K562 (cell line): ENCODE data around the gene LILRA6. TPM values are rescaled to one million over a fixed set of nuclear protein-coding genes. Genes with fewer than 3 reads are reported as not detected.

ENCODE experiments used
- GTF2A2 ChIP-seq: IDR thresholded peaks from 2 replicates; pipeline ENCODE4 v1.6.1; 2016; ENCODE audit warnings: mild to moderate bottlenecking, missing genetic modification characterization, missing compliant biosample characterization
- KDM5B ChIP-seq: fragments of 200-600 bp; sonication (generic); IDR thresholded peaks from 2 replicates; pipeline ENCODE4 v1.6.1; 2012; ENCODE audit warnings: low read depth, mild to moderate bottlenecking, moderate library complexity, low read length, control low read depth, inconsistent platforms; ENCODE audit not compliant: insufficient replicate concordance
- NFIC ChIP-seq: fragments of 450-650 bp; IDR thresholded peaks from 2 replicates; pipeline ENCODE4 v1.6.1; 2017; ENCODE audit warnings: mild to moderate bottlenecking, inconsistent platforms
- NR2C2 ChIP-seq, 2 experiments: fragments of 200-800 bp in 1 of 2; sonication (Bioruptor generic) in 1 of 2; sonication (generic) in 1 of 2; formaldehyde crosslinking in 1 of 2; IDR thresholded peaks; 2 replicates each; pipeline versions ENCODE4 v1.6.1 to v1.8.0; 2016 to 2022; ENCODE audit warnings: mild to moderate bottlenecking in 1 of 2, missing compliant biosample characterization in 1 of 2, missing genetic modification characterization in 1 of 2, missing genetic modification reagents in 1 of 2
- PHF20 ChIP-seq: fragments of 450-650 bp; IDR thresholded peaks from 2 replicates; pipeline ENCODE4 v1.6.1; 2018; ENCODE audit not compliant: partially characterized antibody
- POLR3G ChIP-seq: IDR thresholded peaks from 2 replicates; pipeline ENCODE4 v1.6.1; 2011; ENCODE audit not compliant: insufficient read length, insufficient replicate concordance; ENCODE audit errors: extremely low read depth
- STAT5A ChIP-seq: IDR thresholded peaks from 2 replicates; pipeline ENCODE4 v1.6.1; 2012; ENCODE audit warnings: low read length, inconsistent platforms, borderline replicate concordance
- TCFL5 ChIP-seq: fragments of 250-450 bp; sonication (Bioruptor Pico); conservative IDR thresholded peaks from 2 replicates; pipeline ENCODE4 v1.6.1; 2021; ENCODE audit warnings: mild to moderate bottlenecking, moderate library complexity, matching md5 sums
- THAP7 ChIP-seq: fragments of 250-450 bp; sonication (Bioruptor Pico); IDR thresholded peaks from 2 replicates; pipeline ENCODE4 v1.5.0; 2021
- THRB ChIP-seq: fragments of 450-650 bp; formaldehyde crosslinking; conservative IDR thresholded peaks from 2 replicates; pipeline ENCODE4 v1.4.0; 2022; ENCODE audit warnings: mild to moderate bottlenecking, missing genetic modification characterization
- ZBED1 ChIP-seq: IDR thresholded peaks from 2 replicates; pipeline ENCODE4 v1.6.1; 2014
- ZNF174 ChIP-seq: fragments of 250-450 bp; sonication (Bioruptor Pico); IDR thresholded peaks from 2 replicates; pipeline ENCODE4 v1.4.0; 2020; ENCODE audit warnings: mild to moderate bottlenecking
- ZNF3 ChIP-seq: fragments of 250-450 bp; sonication (Bioruptor Pico); IDR thresholded peaks from 2 replicates; pipeline ENCODE4 v1.5.0; 2021; ENCODE audit warnings: mild to moderate bottlenecking, moderate library complexity
- ZNF311 ChIP-seq: fragments of 250-450 bp; sonication (Bioruptor Pico); IDR thresholded peaks from 2 replicates; pipeline ENCODE4 v1.4.0; 2020; ENCODE audit warnings: mild to moderate bottlenecking, moderate library complexity
- polyA plus RNA-seq, 8 experiments: library from polyadenylated mRNA; depleted of rRNA in 4 of 8; stranded (reverse) in 5 of 8; unstranded in 3 of 8; fragments of >200 nt; fragmentation: Nextera tagmentation in 2 of 8; fragmentation: Illumina TruSeq in 1 of 8; extraction: Ambion mirVana in 2 of 8; extraction: Trizol in 1 of 8; gene quantifications; 2 replicates each; pipeline versions ENCODE4 v1.2.1 to v1.2.3, GENCODE V29; 2011 to 2014; ENCODE audit warnings: inconsistent platforms in 1 of 8, missing spikeins in 1 of 8
- total RNA-seq, 7 experiments: library from RNA; depleted of rRNA in 6 of 7; stranded (reverse); fragments of >200 nt in 6 of 7; fragmentation: Illumina TruSeq in 2 of 7; extraction: Trizol in 2 of 7; gene quantifications; 2 replicates each; pipeline versions ENCODE4 v1.2.1 to v1.2.3, GENCODE V29; 2011 to 2021; ENCODE audit warnings: low replicate concordance in 1 of 7
- TF ChIP-seq, protein P1 (sequence below), 2 experiments: fragments of 450-650 bp; IDR thresholded peaks; 2 replicates each; pipeline ENCODE4 v1.6.1; 2016
- TF ChIP-seq, protein P2 (sequence below), 3 experiments: fragments of 200-800 bp in 1 of 3; fragments of 250-450 bp in 1 of 3; fragments of 450-650 bp in 1 of 3; sonication (Bioruptor Pico) in 1 of 3; sonication (Bioruptor generic) in 1 of 3; formaldehyde crosslinking in 1 of 3; IDR thresholded peaks; 2 replicates each; pipeline versions ENCODE4 v1.6.1 to v1.8.0; 2016 to 2022; ENCODE audit warnings: mild to moderate bottlenecking in 2 of 3, missing genetic modification characterization in 2 of 3, missing compliant biosample characterization in 1 of 3, moderate library complexity in 1 of 3
- TF ChIP-seq, protein P3 (sequence below): fragments of 250-450 bp; sonication (Bioruptor Pico); IDR thresholded peaks from 2 replicates; pipeline ENCODE4 v1.9.0; 2021; ENCODE audit warnings: mild to moderate bottlenecking, inconsistent platforms

The LILRA6 gene
- total and polyA plus RNA-seq, 9 of the 15 experiments (the other 6 are each of a cell fraction or from before 2014, with no cell fraction given): 0.03 TPM; not detected in 8

- TF ChIP-seq, protein P1, sequence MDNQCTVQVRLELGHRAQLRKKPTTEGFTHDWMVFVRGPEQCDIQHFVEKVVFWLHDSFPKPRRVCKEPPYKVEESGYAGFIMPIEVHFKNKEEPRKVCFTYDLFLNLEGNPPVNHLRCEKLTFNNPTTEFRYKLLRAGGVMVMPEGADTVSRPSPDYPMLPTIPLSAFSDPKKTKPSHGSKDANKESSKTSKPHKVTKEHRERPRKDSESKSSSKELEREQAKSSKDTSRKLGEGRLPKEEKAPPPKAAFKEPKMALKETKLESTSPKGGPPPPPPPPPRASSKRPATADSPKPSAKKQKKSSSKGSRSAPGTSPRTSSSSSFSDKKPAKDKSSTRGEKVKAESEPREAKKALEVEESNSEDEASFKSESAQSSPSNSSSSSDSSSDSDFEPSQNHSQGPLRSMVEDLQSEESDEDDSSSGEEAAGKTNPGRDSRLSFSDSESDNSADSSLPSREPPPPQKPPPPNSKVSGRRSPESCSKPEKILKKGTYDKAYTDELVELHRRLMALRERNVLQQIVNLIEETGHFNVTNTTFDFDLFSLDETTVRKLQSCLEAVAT (IDR thresholded peaks at IDR 0.05): peak; percentile 78 to 86
- TF ChIP-seq TCFL5 (no peak), STAT5A (peak; percentile 85), KDM5B (peak; percentile 28), POLR3G (no peak), ZNF311 (CRISPR knock-in tag) (no peak), ZBED1 (no peak; the same call in 1 of the 2 replicates), NR2C2 (CRISPR knock-in tag; IDR thresholded peaks at IDR 0.05) (peak; percentile 71), NR2C2 (tag; IDR thresholded peaks at IDR 0.05) (peak; percentile 92), PHF20 (no peak), NFIC (peak; percentile 92), THRB (peak; percentile 97), THAP7 (no peak), GTF2A2 (no peak), ZNF3 (CRISPR knock-in tag) (no peak), ZNF174 (no peak)
- TF ChIP-seq, protein P2, sequence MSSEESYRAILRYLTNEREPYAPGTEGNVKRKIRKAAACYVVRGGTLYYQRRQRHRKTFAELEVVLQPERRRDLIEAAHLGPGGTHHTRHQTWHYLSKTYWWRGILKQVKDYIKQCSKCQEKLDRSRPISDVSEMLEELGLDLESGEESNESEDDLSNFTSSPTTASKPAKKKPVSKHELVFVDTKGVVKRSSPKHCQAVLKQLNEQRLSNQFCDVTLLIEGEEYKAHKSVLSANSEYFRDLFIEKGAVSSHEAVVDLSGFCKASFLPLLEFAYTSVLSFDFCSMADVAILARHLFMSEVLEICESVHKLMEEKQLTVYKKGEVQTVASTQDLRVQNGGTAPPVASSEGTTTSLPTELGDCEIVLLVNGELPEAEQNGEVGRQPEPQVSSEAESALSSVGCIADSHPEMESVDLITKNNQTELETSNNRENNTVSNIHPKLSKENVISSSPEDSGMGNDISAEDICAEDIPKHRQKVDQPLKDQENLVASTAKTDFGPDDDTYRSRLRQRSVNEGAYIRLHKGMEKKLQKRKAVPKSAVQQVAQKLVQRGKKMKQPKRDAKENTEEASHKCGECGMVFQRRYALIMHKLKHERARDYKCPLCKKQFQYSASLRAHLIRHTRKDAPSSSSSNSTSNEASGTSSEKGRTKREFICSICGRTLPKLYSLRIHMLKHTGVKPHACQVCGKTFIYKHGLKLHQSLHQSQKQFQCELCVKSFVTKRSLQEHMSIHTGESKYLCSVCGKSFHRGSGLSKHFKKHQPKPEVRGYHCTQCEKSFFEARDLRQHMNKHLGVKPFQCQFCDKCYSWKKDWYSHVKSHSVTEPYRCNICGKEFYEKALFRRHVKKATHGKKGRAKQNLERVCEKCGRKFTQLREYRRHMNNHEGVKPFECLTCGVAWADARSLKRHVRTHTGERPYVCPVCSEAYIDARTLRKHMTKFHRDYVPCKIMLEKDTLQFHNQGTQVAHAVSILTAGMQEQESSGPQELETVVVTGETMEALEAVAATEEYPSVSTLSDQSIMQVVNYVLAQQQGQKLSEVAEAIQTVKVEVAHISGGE (CRISPR knock-in tag; IDR thresholded peaks at IDR 0.05): 0 out of 6 replicates have a peak, but pooled peaks of 1 of the 3 experiments have one; percentile 70
- TF ChIP-seq, protein P3, sequence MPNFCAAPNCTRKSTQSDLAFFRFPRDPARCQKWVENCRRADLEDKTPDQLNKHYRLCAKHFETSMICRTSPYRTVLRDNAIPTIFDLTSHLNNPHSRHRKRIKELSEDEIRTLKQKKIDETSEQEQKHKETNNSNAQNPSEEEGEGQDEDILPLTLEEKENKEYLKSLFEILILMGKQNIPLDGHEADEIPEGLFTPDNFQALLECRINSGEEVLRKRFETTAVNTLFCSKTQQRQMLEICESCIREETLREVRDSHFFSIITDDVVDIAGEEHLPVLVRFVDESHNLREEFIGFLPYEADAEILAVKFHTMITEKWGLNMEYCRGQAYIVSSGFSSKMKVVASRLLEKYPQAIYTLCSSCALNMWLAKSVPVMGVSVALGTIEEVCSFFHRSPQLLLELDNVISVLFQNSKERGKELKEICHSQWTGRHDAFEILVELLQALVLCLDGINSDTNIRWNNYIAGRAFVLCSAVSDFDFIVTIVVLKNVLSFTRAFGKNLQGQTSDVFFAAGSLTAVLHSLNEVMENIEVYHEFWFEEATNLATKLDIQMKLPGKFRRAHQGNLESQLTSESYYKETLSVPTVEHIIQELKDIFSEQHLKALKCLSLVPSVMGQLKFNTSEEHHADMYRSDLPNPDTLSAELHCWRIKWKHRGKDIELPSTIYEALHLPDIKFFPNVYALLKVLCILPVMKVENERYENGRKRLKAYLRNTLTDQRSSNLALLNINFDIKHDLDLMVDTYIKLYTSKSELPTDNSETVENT (CRISPR knock-in tag): peak; percentile 51
Observed at GRCh38 chr19:54207983-54208783, 34.4 kb downstream of the LILRA6 start (continued).
